Right atrium auricular region (tissue), 2 donors: ENCODE data around the gene POLL. TPM values are rescaled to one million over a fixed set of nuclear protein-coding genes. Genes with fewer than 3 reads are reported as not detected.

Source experiments
- DNase-seq: peaks from one replicate; pipeline ENCODE4 v3.0.0-alpha.2; 2019; ENCODE audit warnings: low spot score
- H3K27ac ChIP-seq, 2 donors: fragments of 200-600 bp; sonication (generic); 1 replicate in 1 of 2; 2 replicates in 1 of 2; pipeline ENCODE4 v1.5.1; 2016 to 2019
- H3K27me3 ChIP-seq, 2 donors: fragments of 200-600 bp; sonication (generic); one replicate each; pipeline versions ENCODE4 v1.5.1 to v1.6.0; 2017 to 2019
- H3K36me3 ChIP-seq: fragments of 200-600 bp; sonication (generic); one replicate; pipeline ENCODE4 v1.5.1; 2016
- H3K4me1 ChIP-seq, 2 donors: fragments of 200-600 bp; sonication (generic); one replicate each; pipeline versions ENCODE4 v1.5.1 to v1.6.0; 2017 to 2019
- H3K4me3 ChIP-seq, 2 donors: fragments of 200-600 bp; sonication (generic); 1 replicate in 1 of 2; 2 replicates in 1 of 2; pipeline ENCODE4 v1.5.1; 2017 to 2019; ENCODE audit warnings: mild to moderate bottlenecking in 1 of 2, moderate library complexity in 1 of 2
- H3K9me3 ChIP-seq, 2 donors: fragments of 200-600 bp; sonication (generic); one replicate each; pipeline ENCODE4 v1.5.1; 2019
- CTCF ChIP-seq, 2 donors: fragments of 200-600 bp; sonication (generic); IDR thresholded peaks; one replicate each; pipeline ENCODE4 v1.5.1; 2019; ENCODE audit warnings: antibody characterized with exemption in 2 of 2
- total RNA-seq, 2 donors: library from RNA; depleted of rRNA; stranded (reverse); fragments of >200 nt; gene quantifications; one replicate each; pipeline ENCODE4 v1.1.0, GENCODE V29; 2016

POLL gene
- total RNA-seq, 2 donors from 2014 or later, result 13.0 to 25.5 TPM

- Histone ChIP-seq H3K27me3 (no peaks in the 10 kb centered on the region), H3K4me3 (no peak overlapping the region), H3K9me3 (no peaks in the 10 kb centered on the region), H3K27ac (no peak overlapping the region), H3K36me3 (no peaks in the 10 kb centered on the region), H3K4me1 (no peaks in the 10 kb centered on the region)
- no peak for DNase-seq
- TF ChIP-seq CTCF (IDR thresholded peaks at IDR 0.05), result no peak
Observed at GRCh38 chr10:101557541-101557940, 30.5 kb downstream of the POLL start.

DNA sequence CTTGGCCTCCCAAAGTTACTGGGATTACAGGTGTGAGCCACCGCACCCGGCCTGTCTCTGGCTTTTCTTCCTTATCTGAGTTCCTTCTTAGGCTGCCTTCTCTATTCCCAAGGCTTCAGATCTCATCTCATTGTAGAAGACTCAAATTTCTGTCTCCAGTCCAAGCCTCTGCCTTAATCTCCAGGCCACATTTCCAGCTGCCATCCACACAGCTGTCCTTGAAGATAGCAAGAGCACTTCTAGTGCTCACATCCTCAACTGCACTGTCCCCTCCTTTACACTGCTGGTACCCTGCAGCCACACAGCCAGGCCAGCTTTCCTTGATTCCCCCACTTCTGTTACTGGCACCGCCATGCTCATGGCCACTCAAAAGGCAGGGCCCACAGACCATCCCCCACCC, 35.6 kb downstream of the POLL start:
- no peaks in the 10 kb centered on the region for H3K9me3 ChIP-seq
- no peak for TF ChIP-seq CTCF (IDR thresholded peaks at IDR 0.05)
- no peak overlapping the region for H3K4me3 ChIP-seq
- H3K4me1 ChIP-seq, result peaks cover 0 to 9% of the 10 kb centered on the region in 2 donors
- H3K36me3 ChIP-seq, result no peaks in the 10 kb centered on the region
- H3K27me3 ChIP-seq, result no peaks in the 10 kb centered on the region
- H3K27ac ChIP-seq, result no peak overlapping the region
- no peak for DNase-seq

DNA sequence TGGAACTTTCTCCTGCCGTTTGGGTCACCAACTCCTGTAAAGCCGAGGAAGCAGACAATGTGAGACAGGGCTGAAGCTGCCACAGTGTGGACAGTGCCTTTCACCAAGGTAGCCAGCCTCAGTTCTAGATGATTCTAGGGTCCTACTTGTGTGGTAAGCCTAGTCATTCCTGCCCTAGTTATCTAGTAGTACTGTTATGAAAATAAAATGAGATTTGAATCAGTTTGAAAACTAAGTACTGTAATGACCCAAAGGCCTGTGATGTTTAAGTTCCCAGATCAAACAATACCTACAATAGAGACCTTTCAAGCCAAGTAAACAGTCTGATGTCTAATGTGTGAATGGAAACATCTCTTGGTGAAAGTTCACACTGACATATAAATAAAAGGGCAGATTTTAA, 37.1 kb downstream of the POLL start:
- Histone ChIP-seq H3K4me1 (peaks cover 0 to 9% of the 10 kb centered on the region in 2 donors), H3K9me3 (no peaks in the 10 kb centered on the region), H3K27ac (no peak overlapping the region), H3K36me3 (no peaks in the 10 kb centered on the region), H3K27me3 (no peaks in the 10 kb centered on the region), H3K4me3 (no peak overlapping the region)
- TF ChIP-seq CTCF (IDR thresholded peaks at IDR 0.05), result no peak
- DNase-seq, result no peak

DNA sequence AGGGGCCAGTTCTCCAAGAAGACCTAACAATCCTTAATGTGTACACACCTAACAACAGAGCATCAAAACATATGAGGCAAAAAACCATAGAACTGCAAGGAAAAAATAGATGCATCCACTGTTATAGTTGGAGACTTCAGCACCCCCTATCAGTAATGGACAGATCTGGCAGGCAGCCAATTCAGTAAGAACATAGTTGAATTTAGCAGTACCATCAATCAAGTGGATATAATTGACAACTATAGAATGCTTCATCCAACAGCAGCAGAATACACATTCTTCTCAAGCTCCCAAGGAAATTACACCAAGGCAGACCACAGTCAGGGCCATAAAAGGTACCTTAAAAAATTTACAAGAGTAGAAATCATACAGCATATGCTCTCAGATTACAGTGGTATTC, 42.2 kb downstream of the POLL start:
- H3K36me3 ChIP-seq, result no peaks in the 10 kb centered on the region
- no peak overlapping the region for H3K4me3 ChIP-seq
- H3K9me3 ChIP-seq, result no peaks in the 10 kb centered on the region
- peaks cover 0 to 9% of the 10 kb centered on the region in 2 donors for H3K4me1 ChIP-seq
- H3K27me3 ChIP-seq, result no peaks in the 10 kb centered on the region
- DNase-seq, result no peak
- no peak overlapping the region for H3K27ac ChIP-seq
- TF ChIP-seq CTCF (IDR thresholded peaks at IDR 0.05), result no peak

DNA sequence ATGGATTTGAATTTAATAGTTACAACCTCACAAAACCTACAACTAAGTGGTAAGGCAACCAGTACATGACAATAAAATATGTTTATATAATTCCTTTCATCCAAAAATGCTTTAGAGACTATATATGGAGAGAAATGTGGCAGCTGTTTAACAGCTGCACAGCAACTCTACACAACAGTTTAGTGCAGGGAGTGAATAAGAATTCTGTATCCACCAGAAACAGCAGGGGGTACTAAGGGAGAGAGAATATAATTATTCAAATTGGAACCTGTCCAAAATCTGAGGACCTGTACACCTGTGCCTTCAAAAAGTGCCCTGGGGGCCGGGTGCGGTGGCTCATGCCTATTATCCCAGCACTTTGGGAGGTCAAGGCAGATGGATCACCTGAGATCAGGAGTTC, 49.6 kb downstream of the POLL start:
- no peak for TF ChIP-seq CTCF (IDR thresholded peaks at IDR 0.05)
- no peak for DNase-seq

GRCh38 chr10:101536800-101537199, 51.3 kb downstream of the POLL start:
- Histone ChIP-seq H3K4me1 (no peaks in the 10 kb centered on the region), H3K4me3 (no peak overlapping the region), H3K27ac (no peak overlapping the region), H3K27me3 (no peaks in the 10 kb centered on the region), H3K9me3 (no peaks in the 10 kb centered on the region), H3K36me3 (peaks cover 39% of the 10 kb centered on the region)
- peak; percentile 26 to 52 for TF ChIP-seq CTCF (IDR thresholded peaks at IDR 0.05)
- DNase-seq, result no peak

More for the DNA sequence above, 49.6 kb downstream of the POLL start:
- H3K27me3 ChIP-seq, result no peaks in the 10 kb centered on the region
- peaks cover 24% of the 10 kb centered on the region for H3K36me3 ChIP-seq
- H3K9me3 ChIP-seq, result no peaks in the 10 kb centered on the region
- no peak overlapping the region for H3K27ac ChIP-seq
- H3K4me1 ChIP-seq, result no peaks in the 10 kb centered on the region
- H3K4me3 ChIP-seq, result no peak overlapping the region
